ENCODE measurements around the gene IQSEC2. TPM values are rescaled to one million over a fixed set of nuclear protein-coding genes. Genes with fewer than 3 reads are reported as not detected.

IQSEC2 gene
- total RNA-seq, 1 donor from 2014 or later: 24.0 TPM

DNA sequence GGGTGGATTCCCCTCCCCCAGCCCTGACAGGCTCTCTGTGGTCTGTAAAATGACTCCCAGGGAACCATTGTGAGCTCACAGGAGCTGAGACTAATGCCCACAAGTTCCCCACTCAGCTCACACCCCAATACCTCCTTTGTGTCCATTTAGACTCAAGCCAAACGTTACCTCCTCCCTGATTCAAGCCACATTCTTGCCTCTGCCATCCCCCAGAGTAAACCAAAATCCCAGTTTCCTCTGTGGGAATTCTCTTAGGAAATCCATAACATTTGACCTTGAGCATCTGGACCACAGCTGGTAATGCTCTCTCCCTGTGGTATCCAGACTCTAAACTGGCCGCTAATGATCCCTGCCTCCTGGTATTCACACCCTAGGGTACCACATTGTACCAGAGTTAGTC is 30.1 kb downstream of the IQSEC2 start:
- Histone ChIP-seq H3K4me3 (no peak overlapping the region), H3K4me1 (no peaks in the 10 kb centered on the region), H3K36me3 (no peaks in the 10 kb centered on the region), H3K27ac (no peak overlapping the region), H3K27me3 (ENCODE audit: low read depth) (no peaks in the 10 kb centered on the region), H3K9me3 (no peaks in the 10 kb centered on the region)
- DNase-seq (no peak), ATAC-seq (no peak)
- TF ChIP-seq, protein P1, sequence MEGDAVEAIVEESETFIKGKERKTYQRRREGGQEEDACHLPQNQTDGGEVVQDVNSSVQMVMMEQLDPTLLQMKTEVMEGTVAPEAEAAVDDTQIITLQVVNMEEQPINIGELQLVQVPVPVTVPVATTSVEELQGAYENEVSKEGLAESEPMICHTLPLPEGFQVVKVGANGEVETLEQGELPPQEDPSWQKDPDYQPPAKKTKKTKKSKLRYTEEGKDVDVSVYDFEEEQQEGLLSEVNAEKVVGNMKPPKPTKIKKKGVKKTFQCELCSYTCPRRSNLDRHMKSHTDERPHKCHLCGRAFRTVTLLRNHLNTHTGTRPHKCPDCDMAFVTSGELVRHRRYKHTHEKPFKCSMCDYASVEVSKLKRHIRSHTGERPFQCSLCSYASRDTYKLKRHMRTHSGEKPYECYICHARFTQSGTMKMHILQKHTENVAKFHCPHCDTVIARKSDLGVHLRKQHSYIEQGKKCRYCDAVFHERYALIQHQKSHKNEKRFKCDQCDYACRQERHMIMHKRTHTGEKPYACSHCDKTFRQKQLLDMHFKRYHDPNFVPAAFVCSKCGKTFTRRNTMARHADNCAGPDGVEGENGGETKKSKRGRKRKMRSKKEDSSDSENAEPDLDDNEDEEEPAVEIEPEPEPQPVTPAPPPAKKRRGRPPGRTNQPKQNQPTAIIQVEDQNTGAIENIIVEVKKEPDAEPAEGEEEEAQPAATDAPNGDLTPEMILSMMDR (IDR thresholded peaks at IDR 0.05): no peak
- intact Hi-C loops (cut with DNase I): no loop called here

DNA sequence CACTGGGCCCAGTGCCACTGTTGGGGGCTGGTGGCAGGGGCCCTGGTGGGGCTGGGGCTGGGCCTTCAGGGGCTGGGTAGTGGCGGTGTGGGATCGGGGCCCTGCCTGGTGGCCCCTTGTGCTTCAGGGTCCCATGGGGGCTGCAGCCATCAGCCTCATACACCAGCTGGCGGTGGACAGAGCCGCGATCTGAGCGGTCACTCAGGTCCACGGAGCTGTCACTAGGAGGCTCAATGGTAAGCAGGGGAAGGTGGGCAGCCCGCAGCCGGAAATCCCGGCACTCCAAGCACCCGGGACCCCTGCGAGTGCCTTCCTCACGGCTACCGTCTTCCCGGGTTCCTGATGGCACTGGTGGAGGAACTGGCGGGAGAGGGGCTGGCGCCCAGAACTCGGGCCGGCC is 30.8 kb downstream of the IQSEC2 start:
- Histone ChIP-seq H3K4me1 (no peaks in the 10 kb centered on the region), H3K27ac (no peak overlapping the region), H3K9me3 (no peaks in the 10 kb centered on the region), H3K4me3 (no peak overlapping the region), H3K27me3 (ENCODE audit: low read depth) (no peaks in the 10 kb centered on the region), H3K36me3 (no peaks in the 10 kb centered on the region)
- no peak for ATAC-seq
- intact Hi-C loops (cut with DNase I): no loop called here
- TF ChIP-seq, protein P1 (IDR thresholded peaks at IDR 0.05): no peak
- no peak for DNase-seq

DNA sequence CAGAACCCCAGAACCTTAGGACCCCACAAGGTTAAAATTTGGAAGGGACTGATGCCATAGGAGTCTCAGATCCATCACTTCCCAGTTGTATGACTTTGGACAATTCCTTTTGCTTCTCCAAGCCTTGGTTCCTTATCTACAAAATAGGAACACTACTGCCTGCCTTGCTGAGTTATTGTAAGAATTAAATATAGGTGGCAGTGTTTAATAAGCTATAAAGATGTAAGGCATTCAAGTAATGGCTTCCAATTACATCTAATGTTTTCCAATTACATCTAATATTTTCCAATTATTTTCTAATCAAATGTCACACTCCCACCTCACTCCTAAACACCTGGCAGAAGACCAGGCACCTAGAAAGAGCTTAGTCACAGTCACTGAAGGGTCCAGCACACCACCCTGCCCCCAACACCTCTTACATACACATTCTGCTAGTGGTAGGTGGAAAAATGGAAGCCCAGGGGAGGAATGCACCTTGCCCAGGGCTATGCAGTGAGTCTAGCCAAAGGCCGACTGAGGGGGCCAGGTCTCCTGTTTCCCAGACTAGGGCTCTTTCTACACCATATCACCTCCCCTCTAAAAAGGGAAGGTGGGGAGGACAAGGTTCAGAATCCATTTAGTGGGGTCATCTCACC is 31.9 kb downstream of the IQSEC2 start:
- H3K9me3 ChIP-seq: no peaks in the 10 kb centered on the region

DNA sequence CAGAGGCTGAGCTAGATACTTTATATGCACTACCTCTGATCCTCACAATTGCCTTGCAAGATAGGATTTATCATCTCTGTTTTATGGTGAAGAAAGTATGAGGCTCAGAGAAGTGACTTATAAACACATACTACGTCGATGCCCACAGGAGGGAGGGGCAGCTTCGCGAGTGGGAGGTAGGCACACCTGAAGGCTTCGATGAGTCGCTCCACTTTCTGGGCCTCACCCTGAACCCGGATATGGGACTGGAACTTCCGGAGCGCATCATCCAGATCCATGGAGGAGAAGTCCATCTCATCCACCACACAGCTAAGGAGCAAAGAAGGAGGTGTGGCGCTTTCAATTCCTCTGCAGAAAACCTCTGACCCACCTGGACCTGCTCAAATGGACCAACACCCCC is 33.5 kb downstream of the IQSEC2 start:
- DNase-seq (no peak), ATAC-seq (no peak)
- Histone ChIP-seq H3K4me3 (no peak overlapping the region), H3K9me3 (no peaks in the 10 kb centered on the region), H3K27ac (no peak overlapping the region), H3K36me3 (peaks cover 4% of the 10 kb centered on the region), H3K4me1 (no peaks in the 10 kb centered on the region), H3K27me3 (ENCODE audit: low read depth) (no peaks in the 10 kb centered on the region)
- TF ChIP-seq, protein P1 (IDR thresholded peaks at IDR 0.05): no peak
- intact Hi-C loops (cut with DNase I): no loop called here

More for the DNA sequence above, 31.9 kb downstream of the IQSEC2 start:
- H3K4me3 ChIP-seq: no peak overlapping the region
- no peaks in the 10 kb centered on the region for H3K36me3 ChIP-seq
- TF ChIP-seq, protein P1 (IDR thresholded peaks at IDR 0.05): no peak
- H3K27ac ChIP-seq: no peak overlapping the region
- no peaks in the 10 kb centered on the region for H3K4me1 ChIP-seq
- H3K27me3 ChIP-seq (ENCODE audit: low read depth): no peaks in the 10 kb centered on the region
- no peak for ATAC-seq
- intact Hi-C loops (cut with DNase I): no loop called here
- DNase-seq: no peak

DNA sequence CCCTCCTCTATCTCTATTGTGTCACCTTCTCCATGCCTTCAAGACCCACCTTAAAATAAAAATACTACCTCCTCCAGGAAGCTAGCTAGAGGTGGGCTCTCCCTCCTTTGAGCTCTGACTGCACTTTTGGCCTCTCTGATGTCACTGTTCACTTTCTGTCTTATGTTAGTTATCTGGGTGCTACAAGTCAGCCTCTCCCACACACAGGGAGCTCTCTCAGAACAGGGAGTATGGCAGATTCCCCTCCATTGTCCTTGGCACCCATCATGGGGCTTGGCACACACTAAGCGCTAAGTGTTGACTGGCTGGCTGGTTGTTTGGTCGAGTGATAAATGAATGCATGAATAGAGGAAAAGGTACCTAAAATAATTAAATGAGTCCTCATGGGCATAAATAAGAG is 35.2 kb downstream of the IQSEC2 start:
- no peak overlapping the region for H3K27ac ChIP-seq
- H3K27me3 ChIP-seq (ENCODE audit: low read depth): no peaks in the 10 kb centered on the region
- no peaks in the 10 kb centered on the region for H3K9me3 ChIP-seq
- DNase-seq (no peak), ATAC-seq (no peak)
- H3K36me3 ChIP-seq: peaks cover 8% of the 10 kb centered on the region
- intact Hi-C loops (cut with DNase I): no loop called here
- H3K4me3 ChIP-seq: no peak overlapping the region
- TF ChIP-seq, protein P1 (IDR thresholded peaks at IDR 0.05): no peak
- no peaks in the 10 kb centered on the region for H3K4me1 ChIP-seq

All from lower lobe of right lung (tissue), 2 donors.